Liver (tissue), 9 donors: Measurements from ENCODE around the gene ZNF212. TPM values are rescaled to one million over a fixed set of nuclear protein-coding genes. Genes with fewer than 3 reads are reported as not detected.

Experiments
- DNase-seq: peaks from one replicate; pipeline ENCODE4 v3.0.0-alpha.2; 2017; ENCODE audit warnings: low spot score
- H3K27ac ChIP-seq, 2 donors: one replicate each; pipeline ENCODE4 v1.7.0; 2013; ENCODE audit warnings: inconsistent platforms in 2 of 2, low read length in 2 of 2, control low read depth in 1 of 2, low read depth in 1 of 2, mild to moderate bottlenecking in 1 of 2
- H3K27me3 ChIP-seq, 4 donors: one replicate each; pipeline versions ENCODE4 v1.6.1 to v1.7.0; 2013; ENCODE audit warnings: low read length in 3 of 4, inconsistent platforms in 1 of 4, mild to moderate bottlenecking in 1 of 4, moderate library complexity in 1 of 4; ENCODE audit not compliant: control insufficient read depth in 4 of 4, insufficient read depth in 4 of 4
- H3K36me3 ChIP-seq, 4 donors: one replicate each; pipeline versions ENCODE4 v1.6.1 to v1.7.0; 2013; ENCODE audit warnings: low read length in 3 of 4, mild to moderate bottlenecking in 3 of 4, low read depth in 1 of 4, moderate library complexity in 1 of 4; ENCODE audit not compliant: control insufficient read depth in 4 of 4, insufficient read depth in 3 of 4
- H3K4me1 ChIP-seq, 4 donors: one replicate each; pipeline versions ENCODE4 v1.6.1 to v1.7.0; 2013; ENCODE audit warnings: low read length in 3 of 4, mild to moderate bottlenecking in 3 of 4, moderate library complexity in 1 of 4; ENCODE audit not compliant: control insufficient read depth in 4 of 4, insufficient read depth in 4 of 4
- H3K4me3 ChIP-seq, 3 donors: one replicate each; pipeline versions ENCODE4 v1.6.1 to v1.7.0; 2013; ENCODE audit warnings: low read length in 3 of 3, control low read depth in 1 of 3, low read depth in 1 of 3, mild to moderate bottlenecking in 1 of 3
- H3K9ac ChIP-seq, 2 donors: one replicate each; pipeline ENCODE4 v1.7.0; 2013; ENCODE audit warnings: low read length in 2 of 2, mild to moderate bottlenecking in 2 of 2, moderate library complexity in 2 of 2, control low read depth in 1 of 2, low read depth in 1 of 2
- H3K9me3 ChIP-seq, 4 donors: one replicate each; pipeline versions ENCODE4 v1.6.1 to v1.7.0; 2013; ENCODE audit warnings: low read length in 3 of 4; ENCODE audit not compliant: control insufficient read depth in 4 of 4
- CTCF ChIP-seq: fragments of 150-350 bp; IDR thresholded peaks from 2 replicates; pipeline ENCODE4 v1.5.1; 2017; ENCODE audit warnings: improper control_type of control experiment, low read depth, low read length; ENCODE audit not compliant: missing input control
- EGR1 ChIP-seq, 2 donors: IDR thresholded peaks; 2 replicates each; pipeline ENCODE4 v1.6.1; 2016 to 2018; ENCODE audit warnings: antibody characterized with exemption in 2 of 2, low read depth in 2 of 2
- FOXA1 ChIP-seq: IDR thresholded peaks from 2 replicates; pipeline ENCODE4 v1.6.1; 2016; ENCODE audit warnings: antibody characterized with exemption
- FOXA2 ChIP-seq: IDR thresholded peaks from 2 replicates; pipeline ENCODE4 v1.6.1; 2016; ENCODE audit warnings: antibody characterized with exemption
- GABPA ChIP-seq, 2 donors: IDR thresholded peaks in 1 of 2; conservative IDR thresholded peaks in 1 of 2; 2 replicates each; pipeline ENCODE4 v1.6.1; 2016; ENCODE audit warnings: antibody characterized with exemption in 2 of 2, mild to moderate bottlenecking in 1 of 2, moderate library complexity in 1 of 2
- HNF4A ChIP-seq, 2 donors: conservative IDR thresholded peaks; 2 replicates each; pipeline ENCODE4 v1.6.1; 2016; ENCODE audit warnings: antibody characterized with exemption in 2 of 2, mild to moderate bottlenecking in 2 of 2
- HNF4G ChIP-seq: IDR thresholded peaks from 2 replicates; pipeline ENCODE4 v1.6.1; 2016; ENCODE audit warnings: antibody characterized with exemption
- JUND ChIP-seq, 2 donors: IDR thresholded peaks; 2 replicates each; pipeline ENCODE4 v1.6.1; 2016; ENCODE audit warnings: antibody characterized with exemption in 2 of 2
- NR2F2 ChIP-seq: IDR thresholded peaks from 2 replicates; pipeline ENCODE4 v1.6.1; 2016; ENCODE audit warnings: antibody characterized with exemption
- RAD21 ChIP-seq, 2 donors: IDR thresholded peaks; 2 replicates each; pipeline ENCODE4 v1.6.1; 2016; ENCODE audit warnings: antibody characterized with exemption in 2 of 2, mild to moderate bottlenecking in 2 of 2
- REST ChIP-seq: IDR thresholded peaks from 2 replicates; pipeline ENCODE4 v1.6.1; 2016; ENCODE audit warnings: antibody characterized with exemption, mild to moderate bottlenecking
- RXRA ChIP-seq, 2 donors: IDR thresholded peaks; 2 replicates each; pipeline ENCODE4 v1.6.1; 2017 to 2018; ENCODE audit warnings: antibody characterized with exemption in 2 of 2, mild to moderate bottlenecking in 1 of 2
- SP1 ChIP-seq: IDR thresholded peaks from 2 replicates; pipeline ENCODE4 v1.6.1; 2018; ENCODE audit warnings: antibody characterized with exemption, mild to moderate bottlenecking
- TAF1 ChIP-seq: conservative IDR thresholded peaks from 2 replicates; pipeline ENCODE4 v1.6.1; 2016; ENCODE audit warnings: antibody characterized with exemption, mild to moderate bottlenecking
- YY1 ChIP-seq: IDR thresholded peaks from 2 replicates; pipeline ENCODE4 v1.6.1; 2016; ENCODE audit warnings: antibody characterized with exemption, mild to moderate bottlenecking
- WGBS: extraction: QIAGEN DNeasy Blood & Tissue Kit; methylation state at CpG from one replicate; pipeline ENCODE4 v1.1.7; 2013; 5-methylcytosine and 5-hydroxymethylcytosine counted together
- polyA plus RNA-seq, 2 donors: library from polyadenylated mRNA; stranded (reverse) in 1 of 2; unstranded in 1 of 2; fragments of 200-250 nt in 1 of 2; fragments of >200 nt in 1 of 2; fragmentation: Nextera tagmentation in 1 of 2; extraction: Ambion mirVana in 1 of 2; gene quantifications; one replicate each; pipeline versions ENCODE4 v1.2.1 to v1.2.3, GENCODE V29; 2013 to 2015
- total RNA-seq, 2 donors: library from RNA; depleted of rRNA; stranded (reverse); fragments of >200 nt; gene quantifications; one replicate each; pipeline ENCODE4 v1.2.3, GENCODE V29; 2014
- TF ChIP-seq, protein P1 (sequence below): IDR thresholded peaks from 2 replicates; pipeline ENCODE4 v1.6.1; 2016; ENCODE audit warnings: antibody characterized with exemption
- TF ChIP-seq, protein P2 (sequence below): IDR thresholded peaks from 2 replicates; pipeline ENCODE4 v1.6.1; 2016; ENCODE audit warnings: antibody characterized with exemption
- TF ChIP-seq, protein P3 (sequence below): IDR thresholded peaks from 2 replicates; pipeline ENCODE4 v1.6.1; 2016; ENCODE audit warnings: antibody characterized with exemption
- donor health status: healthy.
- donor health status: healthy.
- donor health status: healthy.
- donor health status: healthy.
- donor health status: healthy.

ZNF212 gene
- total and polyA plus RNA-seq, 4 donors: 3.4 to 4.9 (median 3.7) TPM

DNA sequence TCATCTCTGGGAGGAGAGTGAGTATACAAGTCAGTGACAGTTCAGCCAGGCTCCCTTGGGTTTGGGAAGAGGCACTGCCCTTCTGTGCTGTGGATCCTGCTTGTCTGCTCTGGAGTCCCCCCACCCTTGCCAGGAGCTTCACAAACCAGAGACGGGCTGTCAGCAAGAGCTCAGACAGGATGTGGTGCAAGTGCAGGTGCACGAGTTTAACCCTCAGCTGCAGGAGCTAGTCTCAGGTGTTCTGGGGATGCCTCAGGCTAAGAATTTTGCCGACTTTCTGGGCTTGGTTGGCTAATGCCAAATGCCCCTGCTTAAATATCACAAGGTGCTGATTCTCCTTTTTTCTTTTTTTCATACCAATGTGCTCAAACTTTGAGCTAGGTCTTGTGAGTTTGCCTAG lies 44.9 kb downstream of the ZNF212 start:
- WGBS: 76% methylated on average over 3 of the region's 3 CpGs
- Histone ChIP-seq H3K27me3 (no peaks in the 10 kb centered on the region), H3K4me1 (peaks cover 1 to 37% (median 21%) of the 10 kb centered on the region in 4 donors), H3K9me3 (no peaks in the 10 kb centered on the region), H3K27ac (no peak overlapping the region), H3K36me3 (peaks cover 0 to 2% (median under 1%) of the 10 kb centered on the region in 4 donors), H3K9ac (no peak overlapping the region), H3K4me3 (no peak overlapping the region)
- TF ChIP-seq CTCF (no peak), YY1 (no peak), FOXA2 (no peak), REST (no peak), TAF1 (no peak), RAD21 (IDR thresholded peaks at IDR 0.05) (no peak), HNF4A (conservative IDR thresholded peaks at IDR 0.05) (no peak), GABPA (IDR thresholded peaks at IDR 0.05 in 1 of 2, conservative IDR thresholded peaks at IDR 0.05 in 1 of 2) (no peak), HNF4G (no peak), JUND (IDR thresholded peaks at IDR 0.05) (no peak), RXRA (IDR thresholded peaks at IDR 0.05) (no peak), FOXA1 (no peak), EGR1 (IDR thresholded peaks at IDR 0.05; ENCODE audit: low read depth in 2 of 2) (no peak), SP1 (no peak), NR2F2 (no peak)
- TF ChIP-seq, protein P1, sequence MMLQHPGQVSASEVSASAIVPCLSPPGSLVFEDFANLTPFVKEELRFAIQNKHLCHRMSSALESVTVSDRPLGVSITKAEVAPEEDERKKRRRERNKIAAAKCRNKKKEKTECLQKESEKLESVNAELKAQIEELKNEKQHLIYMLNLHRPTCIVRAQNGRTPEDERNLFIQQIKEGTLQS: no peak
- TF ChIP-seq, protein P2, sequence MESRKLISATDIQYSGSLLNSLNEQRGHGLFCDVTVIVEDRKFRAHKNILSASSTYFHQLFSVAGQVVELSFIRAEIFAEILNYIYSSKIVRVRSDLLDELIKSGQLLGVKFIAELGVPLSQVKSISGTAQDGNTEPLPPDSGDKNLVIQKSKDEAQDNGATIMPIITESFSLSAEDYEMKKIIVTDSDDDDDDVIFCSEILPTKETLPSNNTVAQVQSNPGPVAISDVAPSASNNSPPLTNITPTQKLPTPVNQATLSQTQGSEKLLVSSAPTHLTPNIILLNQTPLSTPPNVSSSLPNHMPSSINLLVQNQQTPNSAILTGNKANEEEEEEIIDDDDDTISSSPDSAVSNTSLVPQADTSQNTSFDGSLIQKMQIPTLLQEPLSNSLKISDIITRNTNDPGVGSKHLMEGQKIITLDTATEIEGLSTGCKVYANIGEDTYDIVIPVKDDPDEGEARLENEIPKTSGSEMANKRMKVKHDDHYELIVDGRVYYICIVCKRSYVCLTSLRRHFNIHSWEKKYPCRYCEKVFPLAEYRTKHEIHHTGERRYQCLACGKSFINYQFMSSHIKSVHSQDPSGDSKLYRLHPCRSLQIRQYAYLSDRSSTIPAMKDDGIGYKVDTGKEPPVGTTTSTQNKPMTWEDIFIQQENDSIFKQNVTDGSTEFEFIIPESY: no peak
- TF ChIP-seq, protein P3, sequence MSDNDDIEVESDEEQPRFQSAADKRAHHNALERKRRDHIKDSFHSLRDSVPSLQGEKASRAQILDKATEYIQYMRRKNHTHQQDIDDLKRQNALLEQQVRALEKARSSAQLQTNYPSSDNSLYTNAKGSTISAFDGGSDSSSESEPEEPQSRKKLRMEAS: no peak
- no peak for DNase-seq
